Measurements from ENCODE around the gene DUXB. TPM values are rescaled to one million over a fixed set of nuclear protein-coding genes. Genes with fewer than 3 reads are reported as not detected.

Gene DUXB
- polyA plus RNA-seq, 1 donor (not counting 4 experiments of a cell fraction or from before 2014, with no cell fraction given), result not detected

- no peaks in the 10 kb centered on the region for H3K27me3 ChIP-seq (ENCODE audit: control insufficient read depth, extremely low read depth, insufficient read depth, low read length)
- H3K9me1 ChIP-seq (ENCODE audit: control insufficient read depth, extremely low read depth, insufficient read depth, low read length), result no peaks in the 10 kb centered on the region
- H3K9ac ChIP-seq (ENCODE audit: control insufficient read depth, extremely low read depth, insufficient read depth, low read length), result no peak overlapping the region
- DNase-seq (ENCODE audit: low read depth, low spot score) (no peak), FAIRE-seq (no peak)
- TF ChIP-seq CTCF (optimal IDR thresholded peaks at IDR 0.05 in 1 of 3, IDR thresholded peaks at IDR 0.05 in 1 of 3, conservative IDR thresholded peaks at IDR 0.05 in 1 of 3; ENCODE audit: extremely low read depth in 1 of 3, insufficient read depth in 2 of 3, low read length in 3 of 3) (no peak), EZH2 (IDR thresholded peaks at IDR 0.05; ENCODE audit: low read length) (no peak)
- H3K9me3 ChIP-seq (ENCODE audit: control insufficient read depth, low read depth, low read length), result peaks cover 2% of the 10 kb centered on the region
- H3K36me3 ChIP-seq (ENCODE audit: control insufficient read depth in 2 of 2, extremely low read depth in 1 of 2, insufficient read depth in 2 of 2, low read length in 2 of 2), result no peaks in the 10 kb centered on the region
- H3K4me1 ChIP-seq (ENCODE audit: control insufficient read depth, extremely low read depth, insufficient read depth, low read length), result no peaks in the 10 kb centered on the region
- H3K4me3 ChIP-seq (ENCODE audit: control insufficient read depth in 2 of 3, extremely low read depth in 1 of 3, insufficient read depth in 2 of 3, low read depth in 1 of 3, low read length in 3 of 3), result no peak overlapping the region
- no peak overlapping the region for H2AFZ ChIP-seq (ENCODE audit: control insufficient read depth, low read length)
- dilution Hi-C loops (cut with MboI; ENCODE audit: extremely low pct_ligation_motif_present, low sequenced_read_pairs), result no loop called here
- no peak overlapping the region for H3K27ac ChIP-seq (ENCODE audit: control insufficient read depth, insufficient read depth, low read length)
- H3K4me2 ChIP-seq (ENCODE audit: control insufficient read depth, extremely low read depth, insufficient read depth, low read depth, low read length), result no peak overlapping the region
- H4K20me1 ChIP-seq (ENCODE audit: control insufficient read depth, extremely low read depth, insufficient read depth, low read length), result no peaks in the 10 kb centered on the region
- no peaks in the 10 kb centered on the region for H3K79me2 ChIP-seq (ENCODE audit: control insufficient read depth, insufficient read depth, low read length)
These were observed 13.9 kb downstream of the DUXB start for GRCh38 chr16:75687361-75687760.

GRCh38 chr16:75682308-75682707, 19.0 kb downstream of the DUXB start:
- Histone ChIP-seq H3K4me1 (ENCODE audit: control insufficient read depth, extremely low read depth, insufficient read depth, low read length) (no peaks in the 10 kb centered on the region), H2AFZ (ENCODE audit: control insufficient read depth, low read length) (no peak overlapping the region), H3K27me3 (ENCODE audit: control insufficient read depth, extremely low read depth, insufficient read depth, low read length) (no peaks in the 10 kb centered on the region), H3K36me3 (ENCODE audit: control insufficient read depth in 2 of 2, extremely low read depth in 1 of 2, insufficient read depth in 2 of 2, low read length in 2 of 2) (no peaks in the 10 kb centered on the region), H3K9me3 (ENCODE audit: control insufficient read depth, low read depth, low read length) (peaks cover 2% of the 10 kb centered on the region), H3K9me1 (ENCODE audit: control insufficient read depth, extremely low read depth, insufficient read depth, low read length) (no peaks in the 10 kb centered on the region), H3K9ac (ENCODE audit: control insufficient read depth, extremely low read depth, insufficient read depth, low read length) (no peak overlapping the region), H3K4me3 (ENCODE audit: control insufficient read depth in 2 of 3, extremely low read depth in 1 of 3, insufficient read depth in 2 of 3, low read depth in 1 of 3, low read length in 3 of 3) (no peak overlapping the region), H3K4me2 (ENCODE audit: control insufficient read depth, extremely low read depth, insufficient read depth, low read depth, low read length) (no peak overlapping the region), H3K79me2 (ENCODE audit: control insufficient read depth, insufficient read depth, low read length) (no peaks in the 10 kb centered on the region), H4K20me1 (ENCODE audit: control insufficient read depth, extremely low read depth, insufficient read depth, low read length) (no peaks in the 10 kb centered on the region), H3K27ac (ENCODE audit: control insufficient read depth, insufficient read depth, low read length) (no peak overlapping the region)
- dilution Hi-C loops (cut with MboI; ENCODE audit: extremely low pct_ligation_motif_present, low sequenced_read_pairs), result no loop called here
- DNase-seq (ENCODE audit: low read depth, low spot score) (no peak), FAIRE-seq (no peak)
- TF ChIP-seq EZH2 (IDR thresholded peaks at IDR 0.05; ENCODE audit: low read length) (no peak), CTCF (optimal IDR thresholded peaks at IDR 0.05 in 1 of 3, IDR thresholded peaks at IDR 0.05 in 1 of 3, conservative IDR thresholded peaks at IDR 0.05 in 1 of 3; ENCODE audit: extremely low read depth in 1 of 3, insufficient read depth in 2 of 3, low read length in 3 of 3) (no peak)
